Stimulated activated CD8-positive, alpha-beta memory T cell treated with anti-CD3 and anti-CD28 coated beads, Interleukin-7, amount 100 ng/mL, for 1 hour (primary cell): Measurements from ENCODE around the gene ELL2.
"Not testable (repeated sequence)": the region's sequence is repeated elsewhere in the genome, so short reads cannot be mapped to it uniquely, and the experiment has no call there.

Source experiments
- DNase-seq, 2 donors: peaks; one replicate each; pipeline ENCODE4 v3.0.0-alpha.2; 2020; ENCODE audit warnings: low read depth in 2 of 2

ELL2 gene

GRCh38 chr5:95859661-95860060 is 102.0 kb downstream of the ELL2 start:
- no peak for DNase-seq

GRCh38 chr5:95858661-95859595 is 102.7 kb downstream of the ELL2 start:
- DNase-seq: peak; percentile 81 to 87

GRCh38 chr5:95858023-95858461 is 103.6 kb downstream of the ELL2 start:
- DNase-seq: no peak

GRCh38 chr5:95857185-95857945 is 104.3 kb downstream of the ELL2 start:
- DNase-seq: no peak

GRCh38 chr5:95856501-95856981 is 105.1 kb downstream of the ELL2 start:
- DNase-seq: no peak

- DNase-seq: no peak
Observed at GRCh38 chr5:95853490-95853889, 108.2 kb downstream of the ELL2 start.

GRCh38 chr5:95852567-95852966 is 109.1 kb downstream of the ELL2 start:
- DNase-seq: no peak

- not testable (repeated sequence) for DNase-seq
Observed at GRCh38 chr5:95851141-95851540, 110.5 kb downstream of the ELL2 start.

- DNase-seq: no peak
Observed at GRCh38 chr5:95850391-95850894, 111.2 kb downstream of the ELL2 start.

- no peak for DNase-seq
Observed at GRCh38 chr5:95848701-95849100, 113.0 kb downstream of the ELL2 start.

GRCh38 chr5:95847261-95847592 is 114.4 kb downstream of the ELL2 start:
- DNase-seq: no peak

GRCh38 chr5:95846554-95847260 is 114.9 kb downstream of the ELL2 start:
- DNase-seq: peak; percentile 40 to 42

GRCh38 chr5:95845391-95845790 is 116.3 kb downstream of the ELL2 start:
- DNase-seq: no peak

GRCh38 chr5:95843733-95844223 is 117.9 kb downstream of the ELL2 start:
- DNase-seq: no peak

- DNase-seq: peak in 1 of 2 donors; percentile 40
Observed at GRCh38 chr5:95842854-95843544, 118.7 kb downstream of the ELL2 start.

- no peak for DNase-seq
Observed at GRCh38 chr5:95841914-95842812, 119.5 kb downstream of the ELL2 start.

- DNase-seq: no peak
Observed at GRCh38 chr5:95840956-95841705, 120.5 kb downstream of the ELL2 start.

- no peak for DNase-seq
Observed at GRCh38 chr5:95839658-95840057, 122.0 kb downstream of the ELL2 start.

- no peak for DNase-seq
Observed at GRCh38 chr5:95838556-95838955, 123.1 kb downstream of the ELL2 start.
